Activated T-helper 1 cell treated with Interleukin-2 at 50 U/mL for 16 hours (primary cell): Measurements from ENCODE around the gene HSPA1B.
"Not testable (repeated sequence)": the region's sequence is repeated elsewhere in the genome, so short reads cannot be mapped to it uniquely, and the experiment has no call there.

ENCODE experiments used
- DNase-seq: peaks from one replicate; pipeline ENCODE4 v3.0.0-alpha.2; 2020; ENCODE audit warnings: low read depth

Gene HSPA1B

DNA sequence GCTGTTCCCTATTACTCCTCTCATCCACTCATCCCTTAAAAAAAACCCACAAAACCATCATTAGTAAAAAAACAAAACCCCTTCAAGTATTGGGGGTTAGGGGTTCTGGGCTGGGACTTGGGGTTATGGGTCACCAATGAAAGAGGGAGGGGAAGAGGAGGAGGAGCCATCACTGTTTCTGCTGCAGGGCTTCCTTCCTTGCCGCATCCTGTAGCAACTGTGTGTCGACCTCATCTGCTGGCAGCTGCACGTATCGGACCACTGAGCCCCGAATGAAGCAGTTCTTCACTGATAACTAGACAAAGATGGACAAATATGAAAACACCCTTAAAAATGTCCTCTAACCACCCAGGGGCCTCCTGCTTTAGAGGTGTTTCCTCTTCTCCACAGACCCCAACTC is 29.9 kb upstream of the HSPA1B start:
- peak; percentile 24 for DNase-seq

DNA sequence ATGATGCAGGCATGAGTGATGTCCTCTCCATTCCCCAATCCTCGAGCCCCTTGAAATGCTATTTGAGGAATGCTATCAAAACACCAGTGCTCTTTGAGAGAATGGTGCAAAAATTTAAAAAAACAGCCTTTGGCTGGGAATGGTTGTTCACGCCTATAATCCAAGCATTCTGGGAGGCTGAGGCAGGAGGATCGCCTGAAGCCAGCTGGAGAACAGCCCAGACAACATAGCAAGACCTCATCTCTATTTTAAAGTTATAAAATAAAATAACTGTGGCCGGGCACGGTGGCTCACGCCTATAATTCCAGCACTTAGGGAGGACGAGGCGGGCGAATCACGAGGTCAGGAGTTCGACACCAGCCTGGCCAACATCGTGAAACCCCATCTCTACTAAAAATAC is 27.8 kb upstream of the HSPA1B start:
- no peak for DNase-seq

DNA sequence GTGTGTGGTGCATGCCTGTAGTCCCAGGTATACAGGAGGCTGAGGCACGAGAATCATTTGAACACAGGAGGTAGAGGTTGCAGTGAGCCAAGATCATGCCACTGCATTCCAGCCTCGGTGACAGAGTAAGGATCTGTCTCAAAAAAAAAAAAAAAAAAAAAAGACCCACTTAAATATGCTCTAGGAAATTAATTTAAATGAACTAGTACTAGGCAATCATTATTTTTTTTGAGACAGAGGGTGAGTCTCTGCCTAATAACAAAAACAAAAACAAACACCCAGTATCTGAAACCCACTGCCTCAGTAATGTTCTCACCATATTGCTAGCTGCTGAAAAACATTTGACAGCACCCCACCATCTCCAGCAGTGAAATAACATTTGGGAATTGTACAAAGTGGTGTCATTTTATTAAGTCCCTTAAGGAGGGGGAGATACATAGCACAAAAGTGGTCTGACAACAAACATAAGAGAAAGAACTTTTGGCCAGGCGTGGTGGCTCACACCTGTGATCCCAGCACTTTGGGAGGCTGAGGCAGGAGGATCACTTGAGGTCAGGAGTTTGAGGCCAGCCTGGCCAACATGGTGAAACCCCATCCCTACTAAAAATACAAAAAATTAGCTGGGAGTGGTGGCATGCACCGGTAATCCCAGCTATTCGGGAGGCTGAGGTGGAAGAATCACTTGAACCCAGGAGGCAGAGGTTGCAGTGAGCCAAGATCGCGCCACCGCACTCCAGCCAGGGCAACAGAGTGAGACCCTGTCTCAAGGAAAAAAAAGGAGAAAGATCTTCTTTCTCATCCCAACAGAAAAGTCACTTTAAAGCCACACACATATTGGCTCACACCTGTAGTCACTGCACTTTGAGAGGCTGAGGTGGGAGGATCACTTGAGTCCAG is 26.3 kb upstream of the HSPA1B start:
- not testable (repeated sequence) for DNase-seq

DNA sequence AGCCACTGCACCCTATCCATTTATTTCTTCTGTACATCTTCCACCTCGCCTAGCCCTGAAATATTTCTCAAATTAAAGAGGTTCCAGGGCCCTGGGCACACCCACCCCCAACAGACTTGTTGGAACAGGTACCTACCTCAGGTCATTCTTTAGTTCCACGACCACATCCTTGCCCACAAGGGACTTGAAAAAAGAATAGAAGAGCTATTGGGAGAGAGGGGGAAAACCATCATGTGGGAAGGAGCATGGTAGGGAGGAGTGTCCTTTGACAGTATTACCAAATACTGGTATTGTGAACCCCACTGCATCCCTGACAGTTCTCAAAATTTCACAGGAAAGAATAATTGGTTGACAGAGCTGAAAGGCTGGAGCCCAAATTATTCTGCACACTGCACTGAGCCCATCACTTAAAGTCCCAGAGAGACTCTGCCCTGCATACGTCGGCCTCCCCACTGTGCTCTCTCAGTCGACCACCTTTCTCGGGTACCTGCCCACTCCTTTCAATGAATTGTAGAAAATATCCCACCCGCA is 21.5 kb upstream of the HSPA1B start:
- no peak for DNase-seq

DNA sequence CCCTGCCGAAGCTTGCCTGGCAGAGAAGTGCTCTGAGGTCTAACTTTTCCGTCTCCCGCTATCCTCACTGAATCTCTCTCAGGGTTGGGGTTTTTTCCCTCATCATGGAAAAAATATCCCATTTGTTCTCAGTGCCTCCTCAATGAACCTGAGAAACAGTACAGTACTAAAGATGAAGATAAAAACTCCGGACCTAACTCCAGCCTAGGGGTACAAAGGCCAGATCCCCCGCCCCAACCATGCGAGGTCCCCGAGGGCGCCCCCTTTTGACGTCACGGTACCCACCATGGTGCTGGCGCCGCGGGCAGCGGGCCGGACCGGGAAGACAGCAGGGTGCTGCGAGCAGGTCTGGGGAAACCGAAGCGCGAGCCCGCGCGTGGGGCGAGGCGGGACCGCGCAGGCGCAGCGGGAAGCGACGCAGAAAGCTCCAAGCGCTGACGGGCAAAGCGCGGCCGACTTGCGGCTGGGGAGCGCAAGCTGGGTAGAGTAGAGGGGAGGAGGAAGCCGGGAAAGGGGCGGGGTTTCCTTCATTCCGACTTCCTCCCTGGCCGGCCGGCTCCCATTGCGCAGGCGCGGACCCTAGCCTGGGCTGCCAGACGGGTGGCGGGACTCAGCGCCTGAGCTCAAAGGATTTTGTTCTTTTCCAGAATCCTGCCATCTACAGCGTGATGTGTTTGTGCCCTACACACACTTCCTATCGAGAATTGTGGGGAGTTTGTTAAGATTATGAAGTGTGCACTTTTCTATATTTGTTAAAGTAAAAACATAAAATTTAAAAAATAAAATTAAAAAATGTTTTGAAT is 20.9 kb upstream of the HSPA1B start, which contains the start of gene LSM2:
LSM2 (minus strand) TSS at position 497 of the 803 bp plus-strand sequence; CDS start at position 288, 209 bp downstream.
- DNase-seq = peak; percentile 94

DNA sequence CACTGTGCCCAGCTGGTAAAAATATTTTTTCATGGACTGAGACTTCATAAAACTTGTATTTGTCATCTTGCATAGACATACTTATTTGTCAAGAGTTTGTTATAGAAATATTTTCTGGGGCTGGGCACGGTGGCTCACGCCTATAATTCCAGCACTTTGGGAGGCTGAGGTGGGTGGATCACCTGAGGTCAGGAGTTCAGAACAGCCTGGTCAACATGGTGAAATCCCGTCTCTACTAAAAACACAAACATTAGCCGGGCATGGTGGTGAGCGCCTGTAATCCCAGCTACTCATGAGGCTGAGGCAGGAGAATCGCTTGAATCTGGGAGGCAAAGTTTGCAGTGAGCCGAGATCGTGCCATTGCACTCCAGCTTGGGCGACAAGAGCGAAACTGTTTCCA is 18.9 kb upstream of the HSPA1B start:
- not testable (repeated sequence) for DNase-seq

DNA sequence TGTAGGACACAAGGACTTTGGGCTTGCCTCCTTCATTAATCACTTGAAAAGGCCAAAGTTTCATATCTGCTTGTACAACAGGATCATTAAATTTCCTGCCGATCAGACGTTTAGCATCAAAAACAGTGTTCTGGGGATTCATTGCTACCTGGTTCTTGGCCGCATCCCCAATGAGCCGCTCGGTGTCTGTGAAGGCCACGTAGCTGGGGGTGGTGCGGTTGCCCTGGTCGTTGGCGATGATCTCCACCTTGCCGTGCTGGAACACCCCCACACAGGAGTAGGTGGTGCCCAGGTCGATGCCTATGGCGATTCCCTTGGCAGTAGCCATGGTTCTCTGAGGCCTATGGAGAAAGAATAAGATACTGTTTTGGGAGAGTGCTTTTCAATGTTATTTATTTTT is 15.9 kb upstream of the HSPA1B start:
- no peak for DNase-seq

DNA sequence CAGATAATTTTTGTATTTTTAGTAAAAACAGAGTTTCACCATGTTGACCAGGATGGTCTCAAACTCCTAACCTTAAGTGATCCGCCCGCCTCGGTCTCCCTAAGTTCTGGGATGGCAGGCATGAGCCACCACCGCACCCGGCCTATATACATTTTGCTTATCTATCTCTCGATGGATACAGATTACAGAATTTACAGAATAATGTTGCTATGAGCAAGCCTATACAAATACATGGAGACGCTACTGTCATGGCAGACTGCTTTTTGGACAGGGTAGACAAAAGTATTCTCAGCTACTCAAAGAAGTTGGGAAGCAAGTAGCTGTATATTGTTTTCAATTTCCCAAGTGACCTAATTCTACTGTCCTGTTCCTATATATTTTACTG is 14.1 kb upstream of the HSPA1B start:
- no peak for DNase-seq

DNA sequence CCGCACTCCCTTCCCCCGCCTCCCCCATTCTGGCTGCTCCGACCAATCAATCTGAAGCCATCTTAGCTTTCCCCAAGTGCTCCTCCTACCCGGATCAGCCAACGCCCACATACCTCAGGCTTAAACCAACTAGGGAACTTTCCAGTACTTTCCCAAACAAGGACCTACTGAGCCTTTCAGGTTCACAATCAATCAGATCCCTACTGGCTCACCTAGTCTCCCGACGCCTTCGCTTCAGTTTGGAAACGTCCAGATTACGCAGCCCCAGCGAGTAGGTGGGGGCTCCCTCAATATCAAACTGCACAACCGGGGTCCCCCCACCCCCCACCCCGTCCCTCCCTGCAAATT is 12.9 kb upstream of the HSPA1B start:
- DNase-seq = peak; percentile 49

DNA sequence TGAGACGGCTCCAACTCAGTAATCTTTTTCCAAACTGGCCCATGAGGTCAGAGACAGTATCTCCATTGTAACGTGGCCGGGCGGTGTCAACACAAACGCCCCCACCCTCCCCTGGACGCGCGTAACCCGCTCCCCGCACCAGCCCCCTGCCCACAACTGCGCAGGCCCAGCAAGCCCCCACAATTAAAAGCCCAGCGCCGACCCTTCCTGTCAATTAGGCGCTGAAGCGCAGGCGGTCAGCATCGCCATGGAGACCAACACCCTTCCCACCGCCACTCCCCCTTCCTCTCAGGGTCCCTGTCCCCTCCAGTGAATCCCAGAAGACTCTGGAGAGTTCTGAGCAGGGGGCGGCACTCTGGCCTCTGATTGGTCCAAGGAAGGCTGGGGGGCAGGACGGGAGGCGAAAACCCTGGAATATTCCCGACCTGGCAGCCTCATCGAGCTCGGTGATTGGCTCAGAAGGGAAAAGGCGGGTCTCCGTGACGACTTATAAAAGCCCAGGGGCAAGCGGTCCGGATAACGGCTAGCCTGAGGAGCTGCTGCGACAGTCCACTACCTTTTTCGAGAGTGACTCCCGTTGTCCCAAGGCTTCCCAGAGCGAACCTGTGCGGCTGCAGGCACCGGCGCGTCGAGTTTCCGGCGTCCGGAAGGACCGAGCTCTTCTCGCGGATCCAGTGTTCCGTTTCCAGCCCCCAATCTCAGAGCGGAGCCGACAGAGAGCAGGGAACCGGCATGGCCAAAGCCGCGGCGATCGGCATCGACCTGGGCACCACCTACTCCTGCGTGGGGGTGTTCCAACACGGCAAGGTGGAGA is 12.3 kb upstream of the HSPA1B start, which contains the start of the genes HSPA1A and HSPA1L:
HSPA1A (plus strand) TSS at position 519 of the 814 bp plus-strand sequence; CDS start at position 733, 214 bp downstream.
HSPA1L (minus strand) TSS at position 259 of the 814 bp plus-strand sequence. CDS start 3,311 bp downstream, outside the sequence.
- DNase-seq = peak; percentile 45

DNA sequence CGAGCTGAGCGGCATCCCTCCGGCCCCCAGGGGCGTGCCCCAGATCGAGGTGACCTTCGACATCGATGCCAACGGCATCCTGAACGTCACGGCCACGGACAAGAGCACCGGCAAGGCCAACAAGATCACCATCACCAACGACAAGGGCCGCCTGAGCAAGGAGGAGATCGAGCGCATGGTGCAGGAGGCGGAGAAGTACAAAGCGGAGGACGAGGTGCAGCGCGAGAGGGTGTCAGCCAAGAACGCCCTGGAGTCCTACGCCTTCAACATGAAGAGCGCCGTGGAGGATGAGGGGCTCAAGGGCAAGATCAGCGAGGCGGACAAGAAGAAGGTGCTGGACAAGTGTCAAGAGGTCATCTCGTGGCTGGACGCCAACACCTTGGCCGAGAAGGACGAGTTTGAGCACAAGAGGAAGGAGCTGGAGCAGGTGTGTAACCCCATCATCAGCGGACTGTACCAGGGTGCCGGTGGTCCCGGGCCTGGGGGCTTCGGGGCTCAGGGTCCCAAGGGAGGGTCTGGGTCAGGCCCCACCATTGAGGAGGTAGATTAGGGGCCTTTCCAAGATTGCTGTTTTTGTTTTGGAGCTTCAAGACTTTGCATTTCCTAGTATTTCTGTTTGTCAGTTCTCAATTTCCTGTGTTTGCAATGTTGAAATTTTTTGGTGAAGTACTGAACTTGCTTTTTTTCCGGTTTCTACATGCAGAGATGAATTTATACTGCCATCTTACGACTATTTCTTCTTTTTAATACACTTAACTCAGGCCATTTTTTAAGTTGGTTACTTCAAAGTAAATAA is 10.2 kb upstream of the HSPA1B start:
- DNase-seq = not testable (repeated sequence)

DNA sequence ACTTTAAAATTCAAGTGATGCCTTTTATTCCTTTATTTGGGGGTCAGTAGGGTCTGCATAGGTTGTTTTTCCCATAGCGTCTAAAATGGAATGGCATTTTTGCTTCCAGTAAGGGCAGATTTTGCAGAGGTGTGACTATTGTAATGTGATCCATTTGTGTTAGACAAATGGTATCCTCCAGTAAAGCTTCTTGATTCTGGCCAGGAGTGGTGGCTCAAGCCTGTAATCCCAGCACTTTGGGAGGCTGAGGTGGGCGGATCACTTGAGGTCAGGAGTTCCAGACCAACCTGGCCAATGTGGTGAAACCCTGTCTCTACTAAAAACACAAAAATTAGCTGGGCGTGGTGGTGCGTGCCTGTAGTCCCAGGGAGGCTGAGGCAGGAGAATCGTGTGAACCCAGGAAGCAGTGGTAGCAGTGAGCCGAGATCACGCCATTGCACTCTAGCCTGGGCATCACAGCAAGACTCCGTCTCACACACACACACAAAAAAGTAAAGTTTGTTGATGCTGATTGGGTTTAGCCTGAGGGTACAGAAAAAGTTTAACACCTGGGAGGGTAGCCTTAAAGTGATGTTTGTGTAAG is 9.5 kb upstream of the HSPA1B start:
- DNase-seq = not testable (repeated sequence)

DNA sequence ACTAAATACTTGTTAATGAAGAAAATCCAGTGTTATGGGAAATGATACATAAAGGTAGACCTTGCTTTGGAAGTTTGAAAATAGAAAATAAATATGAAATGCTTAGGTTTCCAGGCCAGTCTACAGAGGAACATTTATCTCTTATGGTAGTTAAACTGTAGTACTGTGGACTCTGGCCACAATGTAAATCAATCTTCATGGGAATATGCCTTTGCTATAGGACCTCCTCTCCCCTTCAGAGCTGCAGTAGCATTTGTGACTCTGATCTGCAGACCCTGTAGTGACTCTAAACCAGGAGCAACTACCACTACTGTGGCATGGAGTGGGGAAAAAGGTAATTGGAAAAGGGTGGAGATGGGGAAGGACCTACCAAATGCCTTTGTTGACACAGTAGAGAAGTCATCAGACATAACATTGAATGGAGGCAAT is 7.7 kb upstream of the HSPA1B start:
- DNase-seq = no peak

DNA sequence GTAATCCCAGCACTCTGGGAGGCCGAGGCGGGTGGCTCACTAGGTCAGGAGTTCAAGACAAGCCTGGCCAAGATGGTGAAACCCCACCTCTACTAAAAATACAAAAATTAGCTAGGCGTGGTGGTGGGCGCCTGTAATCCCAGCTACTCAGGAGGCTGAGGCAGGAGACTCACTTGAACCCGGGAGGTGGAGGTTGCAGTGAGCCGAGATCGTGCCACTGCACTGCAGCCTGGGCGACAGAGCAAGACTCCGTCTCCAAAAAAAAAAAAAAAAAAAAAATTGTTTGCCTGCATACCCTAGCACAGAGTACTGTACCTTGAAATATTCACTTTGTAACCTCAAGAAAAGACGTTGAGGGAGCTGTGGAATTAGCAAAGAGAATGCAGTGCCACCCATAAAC is 7.1 kb upstream of the HSPA1B start:
- not testable (repeated sequence) for DNase-seq

DNA sequence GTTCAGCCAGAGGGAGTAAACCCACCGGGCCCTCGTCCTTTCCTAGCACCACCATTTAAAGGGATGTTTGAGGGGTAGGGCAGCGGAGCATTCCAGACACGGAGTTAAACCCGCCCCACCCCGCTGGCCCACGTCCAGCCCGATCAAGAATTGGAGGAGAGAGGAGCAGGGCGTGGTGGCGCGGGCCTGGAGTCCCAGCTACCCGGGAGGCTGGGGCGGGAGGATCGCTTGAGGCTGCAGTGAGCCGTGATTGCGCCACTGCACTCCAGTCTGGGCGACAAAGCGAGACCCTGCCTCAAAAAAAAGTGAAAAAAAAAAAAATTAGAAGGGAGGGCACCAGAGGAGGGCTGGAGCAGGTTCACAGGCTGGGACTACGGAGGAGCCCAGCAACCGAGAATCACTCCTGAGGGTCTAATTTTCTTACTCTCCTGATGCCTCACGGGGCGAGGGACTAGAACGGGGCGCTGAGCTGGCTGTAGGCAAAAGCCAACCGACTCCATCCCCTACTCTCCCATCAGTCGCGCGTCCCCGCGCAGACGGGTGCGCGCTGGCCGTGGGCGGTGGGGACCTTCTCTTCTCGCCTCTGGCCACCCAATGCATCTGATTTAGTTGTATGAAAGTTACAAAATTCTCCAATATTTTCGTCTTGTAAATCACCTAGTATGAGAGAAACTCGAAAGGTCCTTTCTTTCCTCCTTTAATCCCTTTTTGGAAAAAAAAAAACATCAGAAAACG is 6.1 kb upstream of the HSPA1B start:
- peak; percentile 25 for DNase-seq

DNA sequence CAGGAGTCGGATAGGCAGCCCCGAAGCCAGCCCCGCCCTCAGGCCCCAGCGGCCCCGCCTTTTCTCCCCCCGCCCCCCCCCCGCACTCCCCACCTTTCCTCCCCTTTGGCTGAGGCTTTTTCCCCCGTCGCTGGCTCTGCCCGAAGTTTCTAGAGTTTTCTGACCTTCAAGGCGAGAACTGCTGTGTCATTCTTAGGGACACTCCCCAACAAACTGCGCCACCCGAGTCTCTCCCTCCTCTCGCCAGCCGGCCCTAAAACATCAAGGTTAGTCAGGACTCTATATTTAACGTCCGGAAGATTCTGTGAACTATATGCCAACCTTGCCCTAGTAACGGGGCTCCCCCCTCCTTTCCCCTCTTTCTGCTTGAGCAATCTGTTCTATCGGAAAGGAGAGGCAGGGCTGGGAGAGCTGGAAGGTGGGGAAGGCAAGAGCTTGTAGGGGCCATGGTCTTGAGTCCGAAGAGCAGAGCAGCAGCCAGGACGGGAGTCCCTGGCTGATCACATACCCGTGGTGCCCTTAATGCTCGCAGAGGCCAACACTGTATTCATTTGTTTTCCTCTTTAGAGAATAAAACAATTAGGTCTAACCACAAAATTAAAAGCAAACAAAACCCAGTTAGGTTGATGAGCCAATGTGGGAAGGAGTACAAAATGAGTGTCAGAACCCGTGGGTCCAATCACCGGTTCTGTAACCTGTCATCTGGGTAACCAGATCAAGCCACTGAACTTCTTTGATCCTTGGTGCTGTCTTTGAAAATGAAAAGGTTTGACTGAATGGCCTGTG is 5.3 kb upstream of the HSPA1B start:
- DNase-seq = peak; percentile 46

DNA sequence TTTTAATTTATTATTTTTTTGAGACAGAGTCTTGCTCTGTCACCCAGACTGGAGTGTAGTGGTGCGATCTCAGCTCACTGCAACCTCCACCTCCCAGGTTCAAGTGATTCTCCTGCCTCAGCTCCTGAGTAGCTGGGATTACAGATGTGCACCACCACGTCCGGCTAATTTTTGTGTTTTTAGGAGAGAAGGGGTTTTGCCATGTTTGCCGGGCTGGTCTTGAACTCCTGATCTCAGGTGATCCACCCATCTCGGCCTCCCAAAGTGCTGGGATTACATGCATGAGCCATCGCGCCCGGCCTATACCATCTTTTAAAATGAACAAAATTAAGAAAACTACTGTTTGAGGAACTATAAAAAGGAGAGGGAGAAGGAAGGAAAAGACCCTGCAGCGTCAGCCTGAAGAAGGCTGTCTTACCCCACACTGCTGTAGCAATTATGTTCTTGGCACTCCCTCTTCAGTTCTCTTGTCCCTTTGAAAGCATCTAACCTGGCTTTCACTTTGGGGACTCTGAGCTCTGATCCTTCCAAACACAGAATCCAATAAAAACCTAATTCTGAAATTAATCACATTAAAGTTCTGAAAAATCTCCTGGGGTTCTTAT is 3.8 kb upstream of the HSPA1B start:
- not testable (repeated sequence) for DNase-seq

DNA sequence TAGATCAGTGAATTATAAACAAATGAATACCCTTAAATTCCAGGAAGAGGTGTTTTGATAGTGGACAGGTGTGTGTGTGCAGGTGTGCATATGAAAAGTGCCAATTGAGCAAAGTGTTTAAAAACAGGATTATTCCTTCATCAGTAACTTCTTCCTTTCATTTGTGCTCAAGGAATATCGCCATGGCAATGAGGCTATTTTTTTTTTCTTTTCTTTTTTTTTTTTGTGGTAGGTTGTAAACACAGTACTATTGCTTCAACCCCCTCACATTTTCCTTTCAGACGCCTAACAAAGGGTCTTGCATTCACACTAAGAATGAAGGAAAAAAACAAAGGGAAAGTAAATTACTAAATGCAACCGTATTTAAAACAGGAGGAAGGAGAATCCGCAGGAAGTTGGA is 2.0 kb upstream of the HSPA1B start:
- DNase-seq = no peak
